Fibroblast of lung (primary cell): Measurements from ENCODE around the gene PDILT. TPM values are rescaled to one million over a fixed set of nuclear protein-coding genes. Genes with fewer than 3 reads are reported as not detected.

Experiments
- DNase-seq, 2 donors: peaks; one replicate each; pipeline versions ENCODE4 v3.0.0 to v3.0.0-alpha.2; 2010; ENCODE audit warnings: low read depth in 2 of 2
- H2AFZ ChIP-seq: 2 replicates; pipeline ENCODE4 v1.5.1; 2012; ENCODE audit warnings: low read length, control low read depth, inconsistent platforms
- H3K27ac ChIP-seq: 2 replicates; pipeline ENCODE4 v1.5.1; 2011; ENCODE audit warnings: low read length, control low read depth; ENCODE audit not compliant: insufficient read depth
- H3K27me3 ChIP-seq: 2 replicates; pipeline ENCODE4 v1.5.1; 2011; ENCODE audit warnings: mild to moderate bottlenecking, low read length; ENCODE audit not compliant: control insufficient read depth, insufficient read depth
- H3K36me3 ChIP-seq: 2 replicates; pipeline ENCODE4 v1.5.1; 2011; ENCODE audit warnings: low read length; ENCODE audit not compliant: control insufficient read depth, insufficient read depth
- H3K4me1 ChIP-seq: 2 replicates; pipeline ENCODE4 v1.5.1; 2011; ENCODE audit warnings: low read length; ENCODE audit not compliant: control insufficient read depth, insufficient read depth; ENCODE audit errors: extremely low read depth
- H3K4me2 ChIP-seq: 2 replicates; pipeline ENCODE4 v1.5.1; 2011; ENCODE audit warnings: low read length, control low read depth; ENCODE audit not compliant: insufficient read depth; ENCODE audit errors: extremely low read depth
- H3K4me3 ChIP-seq, 4 experiments: fragments of 200-600 bp in 1 of 4; sonication (generic) in 1 of 4; replicated peaks in 1 of 4; 2 replicates each; pipeline ENCODE4 v1.5.1; 2011 to 2016; ENCODE audit warnings: low read length in 4 of 4, low read depth in 3 of 4, mild to moderate bottlenecking in 3 of 4, control low read depth in 2 of 4, inconsistent platforms in 1 of 4, mixed read lengths in 1 of 4; ENCODE audit not compliant: insufficient read depth in 1 of 4; ENCODE audit errors: control extremely low read depth in 1 of 4
- H3K79me2 ChIP-seq: 2 replicates; pipeline ENCODE4 v1.5.1; 2012; ENCODE audit warnings: mild to moderate bottlenecking, low read length, inconsistent platforms; ENCODE audit not compliant: control insufficient read depth, insufficient read depth
- H3K9ac ChIP-seq: 2 replicates; pipeline ENCODE4 v1.5.1; 2011; ENCODE audit warnings: mild to moderate bottlenecking, low read length, control low read depth; ENCODE audit not compliant: insufficient read depth
- H3K9me3 ChIP-seq: 2 replicates; pipeline ENCODE4 v1.5.1; 2012; ENCODE audit warnings: low read depth, low read length; ENCODE audit not compliant: control insufficient read depth, insufficient read depth
- H4K20me1 ChIP-seq: 2 replicates; pipeline ENCODE4 v1.5.1; 2011; ENCODE audit warnings: low read length; ENCODE audit not compliant: control insufficient read depth, insufficient read depth; ENCODE audit errors: extremely low read depth
- EZH2 ChIP-seq: IDR thresholded peaks from 2 replicates; pipeline ENCODE4 v1.5.1; 2012; ENCODE audit warnings: low read length, control low read depth, mild to moderate bottlenecking; ENCODE audit errors: missing control alignments
- polyA plus RNA-seq, 2 donors: library from polyadenylated mRNA; depleted of rRNA in 1 of 2; stranded (reverse) in 1 of 2; unstranded in 1 of 2; fragments of >200 nt; gene quantifications; 2 replicates each; pipeline ENCODE4 v1.2.1, GENCODE V29; 2011 to 2012; ENCODE audit warnings: missing spikeins in 1 of 2
- total RNA-seq: library from RNA; depleted of rRNA; stranded (reverse); fragments of >200 nt; gene quantifications from 2 replicates; pipeline ENCODE4 v1.2.1, GENCODE V29; 2014
- TF ChIP-seq, protein P1 (sequence below), 2 donors: IDR thresholded peaks in 1 of 2; conservative IDR thresholded peaks in 1 of 2; 1 replicate in 1 of 2; 2 replicates in 1 of 2; pipeline ENCODE4 v1.5.1; 2011 to 2012; ENCODE audit warnings: low read length in 2 of 2, control low read depth in 1 of 2, inconsistent platforms in 1 of 2, low read depth in 1 of 2, mild to moderate bottlenecking in 1 of 2

Gene PDILT
- total and polyA plus RNA-seq, 2 donors (not counting 1 experiment from before 2014, with no cell fraction given), result not detected

DNA sequence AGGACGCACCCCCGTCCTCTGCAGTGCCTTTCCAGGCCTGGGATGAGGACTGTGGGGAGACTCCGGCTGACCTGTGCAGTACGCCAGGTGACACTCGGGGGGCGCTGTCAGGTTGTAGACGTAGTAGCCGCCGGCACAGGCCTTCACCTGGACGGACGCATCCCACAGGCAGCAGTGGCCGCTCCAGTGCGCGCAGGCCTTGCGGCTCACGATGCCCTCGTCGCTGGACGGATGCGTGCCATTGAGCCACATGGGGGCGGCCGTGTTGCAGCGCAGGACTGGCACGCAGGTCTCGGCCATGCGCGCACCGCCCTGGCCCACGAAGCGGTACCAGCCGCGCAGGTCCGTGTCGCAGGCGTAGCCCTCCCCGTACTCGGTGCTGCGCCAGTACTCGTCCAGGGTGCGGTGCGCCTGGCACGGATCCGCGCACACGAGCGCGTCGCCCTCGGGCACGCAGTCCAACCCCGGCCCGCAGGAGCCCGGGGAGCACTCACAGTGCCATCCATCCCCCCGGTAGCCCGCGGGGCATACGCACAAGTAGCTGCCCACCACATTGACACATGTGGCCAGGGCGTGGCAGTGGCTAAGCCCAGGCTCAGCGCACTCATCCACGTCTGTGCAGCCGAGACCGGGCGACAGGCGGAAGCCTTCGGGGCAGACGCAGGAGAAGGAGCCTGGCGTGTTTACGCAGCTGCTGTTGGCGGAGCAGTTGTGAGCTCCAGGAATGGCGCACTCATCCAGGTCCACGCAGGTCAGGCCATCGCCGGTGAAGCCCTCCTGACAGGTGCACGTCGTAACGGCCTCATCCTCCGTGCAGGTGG, 56.0 kb downstream of the PDILT start:
- no peaks in the 10 kb centered on the region for H3K36me3 ChIP-seq
- no peak overlapping the region for H2AFZ ChIP-seq
- no peaks in the 10 kb centered on the region for H3K4me1 ChIP-seq
- no peaks in the 10 kb centered on the region for H3K79me2 ChIP-seq
- no peaks in the 10 kb centered on the region for H4K20me1 ChIP-seq
- no peak overlapping the region for H3K4me2 ChIP-seq
- H3K9ac ChIP-seq, result no peak overlapping the region
- H3K27ac ChIP-seq, result no peak overlapping the region
- DNase-seq, result no peak
- TF ChIP-seq, protein P1, sequence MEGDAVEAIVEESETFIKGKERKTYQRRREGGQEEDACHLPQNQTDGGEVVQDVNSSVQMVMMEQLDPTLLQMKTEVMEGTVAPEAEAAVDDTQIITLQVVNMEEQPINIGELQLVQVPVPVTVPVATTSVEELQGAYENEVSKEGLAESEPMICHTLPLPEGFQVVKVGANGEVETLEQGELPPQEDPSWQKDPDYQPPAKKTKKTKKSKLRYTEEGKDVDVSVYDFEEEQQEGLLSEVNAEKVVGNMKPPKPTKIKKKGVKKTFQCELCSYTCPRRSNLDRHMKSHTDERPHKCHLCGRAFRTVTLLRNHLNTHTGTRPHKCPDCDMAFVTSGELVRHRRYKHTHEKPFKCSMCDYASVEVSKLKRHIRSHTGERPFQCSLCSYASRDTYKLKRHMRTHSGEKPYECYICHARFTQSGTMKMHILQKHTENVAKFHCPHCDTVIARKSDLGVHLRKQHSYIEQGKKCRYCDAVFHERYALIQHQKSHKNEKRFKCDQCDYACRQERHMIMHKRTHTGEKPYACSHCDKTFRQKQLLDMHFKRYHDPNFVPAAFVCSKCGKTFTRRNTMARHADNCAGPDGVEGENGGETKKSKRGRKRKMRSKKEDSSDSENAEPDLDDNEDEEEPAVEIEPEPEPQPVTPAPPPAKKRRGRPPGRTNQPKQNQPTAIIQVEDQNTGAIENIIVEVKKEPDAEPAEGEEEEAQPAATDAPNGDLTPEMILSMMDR (conservative IDR thresholded peaks at IDR 0.05 in 1 of 2, IDR thresholded peaks at IDR 0.05 in 1 of 2; ENCODE audit: low read depth in 1 of 2, low read length in 2 of 2), result no peak
- no peak for TF ChIP-seq EZH2
- H3K9me3 ChIP-seq, result no peaks in the 10 kb centered on the region
- no peaks in the 10 kb centered on the region for H3K27me3 ChIP-seq
- no peak overlapping the region for H3K4me3 ChIP-seq

DNA sequence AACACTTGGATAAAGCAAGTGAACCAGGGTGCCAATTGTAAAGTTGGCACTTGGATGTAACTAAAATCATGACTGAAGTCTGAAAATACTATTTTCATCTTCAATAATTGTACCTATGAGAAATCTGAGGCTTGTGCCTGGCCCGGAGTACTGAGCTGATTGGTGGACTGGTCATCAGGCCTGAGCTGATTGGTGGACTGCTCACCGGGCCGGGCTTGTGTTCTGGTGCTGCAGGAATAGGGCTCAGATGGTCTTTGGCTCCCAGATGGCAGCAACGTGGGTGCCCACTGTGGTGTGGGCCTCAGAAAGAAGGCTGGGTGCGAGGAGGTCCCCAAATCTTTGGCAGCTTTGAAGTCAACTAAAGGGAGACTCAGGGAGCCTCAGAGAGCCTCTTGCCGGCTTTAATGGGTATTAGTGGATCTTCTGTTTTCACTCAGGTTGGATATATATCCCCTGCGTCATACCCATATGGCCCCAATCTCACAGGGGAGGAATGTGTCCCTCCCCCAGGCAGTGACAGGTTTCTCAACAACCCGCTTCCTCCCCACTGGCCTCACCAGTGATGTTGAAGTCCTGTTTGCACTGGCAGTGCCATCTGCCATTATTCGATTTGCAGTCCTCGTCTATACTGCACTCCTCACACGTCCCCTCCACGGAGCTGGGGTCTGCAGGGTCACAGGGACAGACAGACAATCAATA, 56.7 kb downstream of the PDILT start:
- no peaks in the 10 kb centered on the region for H3K79me2 ChIP-seq
- H3K4me3 ChIP-seq, result no peak overlapping the region
- TF ChIP-seq, protein P1 (conservative IDR thresholded peaks at IDR 0.05 in 1 of 2, IDR thresholded peaks at IDR 0.05 in 1 of 2; ENCODE audit: low read depth in 1 of 2, low read length in 2 of 2), result no peak
- no peak for TF ChIP-seq EZH2
- no peak overlapping the region for H3K9ac ChIP-seq
- H3K27me3 ChIP-seq, result no peaks in the 10 kb centered on the region
- H3K36me3 ChIP-seq, result no peaks in the 10 kb centered on the region
- no peaks in the 10 kb centered on the region for H3K9me3 ChIP-seq
- H3K4me1 ChIP-seq, result no peaks in the 10 kb centered on the region
- no peak overlapping the region for H3K4me2 ChIP-seq
- H3K27ac ChIP-seq, result no peak overlapping the region
- H4K20me1 ChIP-seq, result no peaks in the 10 kb centered on the region
- DNase-seq, result no peak
- no peak overlapping the region for H2AFZ ChIP-seq

DNA sequence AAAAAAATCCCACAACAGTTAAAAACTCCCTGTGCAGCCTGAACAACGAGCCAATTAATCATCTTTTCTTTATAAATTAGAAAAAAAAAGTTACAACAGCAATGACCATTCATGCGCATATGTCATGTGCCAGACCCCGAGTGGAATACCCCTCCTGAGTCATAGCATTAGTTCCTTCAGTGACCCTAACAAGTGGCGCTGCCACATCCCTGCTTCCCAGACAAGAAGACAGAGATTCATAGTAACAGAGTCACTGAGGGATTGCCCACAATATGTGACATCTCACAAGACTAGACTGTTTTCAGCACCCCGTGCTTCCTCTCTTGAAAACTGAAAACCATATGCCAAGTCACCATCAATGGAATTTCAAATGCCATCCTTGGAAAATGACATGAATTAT, 59.9 kb downstream of the PDILT start:
- no peaks in the 10 kb centered on the region for H3K79me2 ChIP-seq
- no peak overlapping the region for H3K4me2 ChIP-seq
- no peak for DNase-seq
- H3K4me1 ChIP-seq, result no peaks in the 10 kb centered on the region
- H3K27me3 ChIP-seq, result no peaks in the 10 kb centered on the region
- no peak overlapping the region for H3K9ac ChIP-seq
- H2AFZ ChIP-seq, result no peak overlapping the region
- TF ChIP-seq, protein P1 (conservative IDR thresholded peaks at IDR 0.05 in 1 of 2, IDR thresholded peaks at IDR 0.05 in 1 of 2; ENCODE audit: low read depth in 1 of 2, low read length in 2 of 2), result no peak
- TF ChIP-seq EZH2, result no peak
- no peaks in the 10 kb centered on the region for H3K9me3 ChIP-seq
- H4K20me1 ChIP-seq, result no peaks in the 10 kb centered on the region
- H3K27ac ChIP-seq, result no peak overlapping the region
- no peak overlapping the region for H3K4me3 ChIP-seq
- H3K36me3 ChIP-seq, result no peaks in the 10 kb centered on the region
